HG02884 (cell line): Measurements from ENCODE around the gene SPON1.

ENCODE experiments used
- ATAC-seq: cut with Tn5 transposase; IDR thresholded peaks from one replicate; pipeline ENCODE4 v1.9.1; 2021; ENCODE audit warnings: mild to moderate bottlenecking, moderate library complexity; ENCODE audit not compliant: unreplicated experiment

The SPON1 gene

GRCh38 chr11:13942971-13943381, 19.5 kb upstream of the SPON1 start:
- no peak for ATAC-seq

- no peak for ATAC-seq
Measured at GRCh38 chr11:13944016-13944415, 18.5 kb upstream of the SPON1 start.

GRCh38 chr11:13944911-13945425, 17.6 kb upstream of the SPON1 start:
- no peak for ATAC-seq

- no peak for ATAC-seq
Measured at GRCh38 chr11:13947379-13947778, 15.1 kb upstream of the SPON1 start.

- ATAC-seq, result no peak
Measured at GRCh38 chr11:13949876-13950275, 12.6 kb upstream of the SPON1 start.

- no peak for ATAC-seq
Measured at GRCh38 chr11:13952221-13952620, 10.3 kb upstream of the SPON1 start.

GRCh38 chr11:13952668-13953067, 9.9 kb upstream of the SPON1 start:
- ATAC-seq, result no peak

- no peak for ATAC-seq
Measured at GRCh38 chr11:13954591-13954990, 7.9 kb upstream of the SPON1 start.

- ATAC-seq, result no peak
Measured at GRCh38 chr11:13955971-13956421, 6.5 kb upstream of the SPON1 start.

GRCh38 chr11:13956988-13957387, 5.5 kb upstream of the SPON1 start:
- ATAC-seq, result no peak

GRCh38 chr11:13958641-13959400, 3.7 kb upstream of the SPON1 start:
- no peak for ATAC-seq

GRCh38 chr11:13962198-13962561, 343 bp upstream of the SPON1 start:
- no peak for ATAC-seq

GRCh38 chr11:13963169-13963948, 836 bp downstream of the SPON1 start:
- ATAC-seq, result no peak

- ATAC-seq, result no peak
Measured at GRCh38 chr11:13963949-13964770, 1.6 kb downstream of the SPON1 start.

GRCh38 chr11:13964771-13965074, 2.2 kb downstream of the SPON1 start:
- no peak for ATAC-seq

- ATAC-seq, result no peak
Measured at GRCh38 chr11:13965337-13965736, 2.8 kb downstream of the SPON1 start.

GRCh38 chr11:13966013-13966412, 3.5 kb downstream of the SPON1 start:
- ATAC-seq, result no peak

- no peak for ATAC-seq
Measured at GRCh38 chr11:13966486-13966885, 4.0 kb downstream of the SPON1 start.

GRCh38 chr11:13970986-13971385, 8.5 kb downstream of the SPON1 start:
- no peak for ATAC-seq

- no peak for ATAC-seq
Measured at GRCh38 chr11:13972043-13972910, 9.8 kb downstream of the SPON1 start.
